ENCODE results near the gene IL1A. TPM values are rescaled to one million over a fixed set of nuclear protein-coding genes. Genes with fewer than 3 reads are reported as not detected.

Gene IL1A
- total RNA-seq, 2 experiments from 2014 or later = not detected

DNA sequence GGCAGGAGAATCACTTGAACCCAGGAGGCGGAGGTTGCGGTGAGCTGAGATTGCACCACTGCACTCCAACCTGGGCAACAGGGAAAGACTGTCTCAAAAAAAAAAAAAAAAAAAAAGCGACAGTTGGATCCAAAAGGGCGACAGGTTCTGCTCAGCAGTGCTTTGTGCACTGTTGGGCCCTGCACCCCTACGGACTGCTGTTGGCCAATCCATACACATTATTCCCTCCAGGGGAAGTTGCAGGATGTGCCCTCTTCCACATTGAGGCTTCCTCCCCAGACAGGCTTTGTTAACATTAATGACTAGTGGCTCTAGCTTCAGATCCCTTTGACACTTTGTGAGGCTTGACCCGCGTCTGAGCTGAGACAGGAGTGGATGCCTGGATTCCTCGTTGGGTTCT is 54.1 kb downstream of the IL1A start:
- POLR2A ChIA-PET = no interaction called here
- ATAC-seq = no peak
- Mint-ChIP-seq H3K36me3 (ENCODE audit: low read depth) (no peaks in the 10 kb centered on the region), H3K27me3 (ENCODE audit: low read depth) (peaks cover 13% of the 10 kb centered on the region), H3K4me1 (ENCODE audit: low read depth) (peaks cover 12% of the 10 kb centered on the region), H3K27ac (no peak overlapping the region), H3K9me3 (ENCODE audit: insufficient read depth) (no peaks in the 10 kb centered on the region), H3K4me3 (no peak overlapping the region)
- no peak for DNase-seq
- CTCF ChIA-PET = interaction anchor here (1.1 to 10.0 kb wide), 3 partner anchors 9 to 101 kb away, joined by 3 to 335 read pairs (median 3); no protein-coding TSS in a partner anchor

DNA sequence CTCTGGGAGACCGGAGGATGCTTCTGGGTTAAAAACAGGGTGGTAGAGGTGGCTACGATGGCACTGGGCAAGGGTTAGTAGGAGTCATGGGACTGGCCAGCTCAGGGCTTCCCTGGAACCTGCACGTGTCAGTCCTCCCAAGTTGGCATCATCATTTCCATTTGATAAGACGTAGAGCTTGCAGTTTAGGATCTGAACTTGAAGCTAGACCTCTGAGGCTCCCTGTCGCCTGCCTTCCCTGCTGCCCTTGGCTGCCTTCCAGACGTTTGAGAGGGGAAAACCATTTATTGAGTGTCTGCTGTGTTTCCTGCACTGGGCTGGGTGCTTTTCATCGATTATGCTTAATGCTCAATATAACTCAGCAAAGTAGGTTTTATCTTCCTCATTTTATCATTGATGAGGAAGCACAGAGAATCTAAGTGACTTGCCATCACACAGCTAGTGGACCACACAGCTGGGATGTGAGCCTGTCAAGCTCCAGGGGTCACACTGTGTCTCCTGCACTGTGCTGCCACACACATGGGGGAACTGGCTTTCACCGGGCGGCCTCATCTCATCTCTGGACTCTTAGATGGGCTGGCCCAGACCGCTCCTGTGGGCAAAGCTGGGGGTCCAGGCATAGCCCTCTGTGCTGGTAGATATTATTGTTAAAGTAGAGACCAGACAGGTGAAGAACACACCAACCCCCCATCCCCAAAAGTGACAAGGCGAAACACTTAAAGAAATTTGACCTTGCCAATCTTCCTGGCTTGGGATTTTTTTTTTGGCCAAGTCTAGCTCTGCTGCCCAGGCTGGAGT is 55.7 kb downstream of the IL1A start:
- CTCF ChIA-PET = interaction anchor here (0.8 to 10.0 kb wide), 15 partner anchors 9 to 248 kb away, joined by 3 to 335 read pairs (median 18); partner anchors contain the start of genes CHCHD5 and SLC20A1
- H3K4me1 Mint-ChIP-seq (ENCODE audit: low read depth) = peaks cover 12% of the 10 kb centered on the region
- no peak overlapping the region for H3K27ac Mint-ChIP-seq
- no peaks in the 10 kb centered on the region for H3K9me3 Mint-ChIP-seq (ENCODE audit: insufficient read depth)
- ATAC-seq (no peak), DNase-seq (peak; percentile 19)
- peaks cover 13% of the 10 kb centered on the region for H3K27me3 Mint-ChIP-seq (ENCODE audit: low read depth)
- no peaks in the 10 kb centered on the region for H3K36me3 Mint-ChIP-seq (ENCODE audit: low read depth)
- POLR2A ChIA-PET = no interaction called here
- no peak overlapping the region for H3K4me3 Mint-ChIP-seq

DNA sequence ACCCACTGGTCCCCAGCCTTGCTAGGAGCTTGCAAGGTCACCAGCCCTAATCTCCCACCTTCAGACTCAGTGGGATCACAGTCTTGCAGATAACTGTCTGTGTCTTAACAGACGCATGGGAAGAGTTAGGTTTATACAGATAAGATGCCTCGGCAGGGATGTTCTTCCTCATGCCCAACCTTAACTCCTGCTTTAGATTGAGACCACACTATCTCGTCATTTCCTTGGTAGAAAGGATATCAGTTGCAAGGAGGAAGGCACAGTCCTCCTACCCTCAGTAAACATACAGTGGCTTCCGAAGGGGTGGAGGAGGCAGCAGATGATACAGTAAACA is 56.3 kb downstream of the IL1A start:
- peaks cover 12% of the 10 kb centered on the region for H3K4me1 Mint-ChIP-seq (ENCODE audit: low read depth)
- H3K27ac Mint-ChIP-seq = no peak overlapping the region
- H3K36me3 Mint-ChIP-seq (ENCODE audit: low read depth) = no peaks in the 10 kb centered on the region
- no peaks in the 10 kb centered on the region for H3K9me3 Mint-ChIP-seq (ENCODE audit: insufficient read depth)
- DNase-seq (no peak), ATAC-seq (no peak)
- H3K4me3 Mint-ChIP-seq = no peak overlapping the region
- CTCF ChIA-PET = interaction anchor here (0.8 to 10.0 kb wide), 18 partner anchors 10 to 214 kb away, joined by 3 to 335 read pairs (median 18); partner anchors contain the start of genes CHCHD5 and SLC20A1
- peaks cover 13% of the 10 kb centered on the region for H3K27me3 Mint-ChIP-seq (ENCODE audit: low read depth)
- POLR2A ChIA-PET = no interaction called here

DNA sequence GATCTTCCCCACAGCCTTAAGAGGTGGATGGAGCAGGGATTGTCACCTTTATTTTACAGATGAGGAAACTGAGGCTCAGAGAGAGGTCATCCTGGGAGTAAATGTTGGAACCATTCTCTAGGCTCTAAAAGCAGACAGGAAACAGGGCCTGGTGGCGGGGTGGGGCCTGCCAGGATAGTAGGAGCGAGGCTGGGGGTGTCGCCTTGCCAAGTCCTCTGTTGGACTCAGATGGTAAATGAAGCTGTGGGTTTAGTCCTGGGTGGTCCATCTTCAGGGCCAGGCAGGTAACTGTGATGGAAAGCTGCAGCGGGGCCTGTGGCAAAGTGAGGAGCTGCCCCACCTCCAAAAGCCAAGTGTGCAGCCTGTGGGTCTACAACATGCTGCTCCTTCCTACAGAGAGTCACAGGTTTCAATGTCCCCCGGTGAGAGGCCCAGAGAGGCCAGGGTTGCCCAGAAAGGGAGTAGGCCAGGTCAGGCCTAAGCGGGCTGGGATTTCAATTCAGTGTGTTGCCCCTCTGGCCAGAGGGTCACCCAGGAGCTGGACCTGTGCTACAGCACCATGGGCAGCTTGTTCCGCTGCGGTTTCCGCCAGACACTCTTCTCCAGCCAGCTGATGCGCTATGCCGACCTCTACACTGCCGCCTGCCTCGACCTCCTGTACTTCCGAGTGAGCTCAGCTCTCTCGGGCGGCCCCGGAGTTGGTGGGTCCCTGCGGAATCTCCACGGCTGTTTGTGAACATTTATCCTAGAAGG is 56.8 kb downstream of the IL1A start:
- peaks cover 13% of the 10 kb centered on the region for H3K27me3 Mint-ChIP-seq (ENCODE audit: low read depth)
- DNase-seq (peak; percentile 18), ATAC-seq (no peak)
- H3K36me3 Mint-ChIP-seq (ENCODE audit: low read depth) = no peaks in the 10 kb centered on the region
- H3K4me3 Mint-ChIP-seq = no peak overlapping the region
- H3K4me1 Mint-ChIP-seq (ENCODE audit: low read depth) = peaks cover 12% of the 10 kb centered on the region
- H3K27ac Mint-ChIP-seq = no peak overlapping the region
- ChIA-PET POLR2A (interaction anchor here (0.8 kb wide), 1 partner anchor 142 kb away, joined by 3 read pairs; no protein-coding TSS in a partner anchor), CTCF (interaction anchor here (0.7 to 10.0 kb wide), 31 partner anchors 10 to 231 kb away, joined by 3 to 335 read pairs (median 8); partner anchors contain the start of genes CHCHD5 and SLC20A1)
- H3K9me3 Mint-ChIP-seq (ENCODE audit: insufficient read depth) = no peaks in the 10 kb centered on the region

DNA sequence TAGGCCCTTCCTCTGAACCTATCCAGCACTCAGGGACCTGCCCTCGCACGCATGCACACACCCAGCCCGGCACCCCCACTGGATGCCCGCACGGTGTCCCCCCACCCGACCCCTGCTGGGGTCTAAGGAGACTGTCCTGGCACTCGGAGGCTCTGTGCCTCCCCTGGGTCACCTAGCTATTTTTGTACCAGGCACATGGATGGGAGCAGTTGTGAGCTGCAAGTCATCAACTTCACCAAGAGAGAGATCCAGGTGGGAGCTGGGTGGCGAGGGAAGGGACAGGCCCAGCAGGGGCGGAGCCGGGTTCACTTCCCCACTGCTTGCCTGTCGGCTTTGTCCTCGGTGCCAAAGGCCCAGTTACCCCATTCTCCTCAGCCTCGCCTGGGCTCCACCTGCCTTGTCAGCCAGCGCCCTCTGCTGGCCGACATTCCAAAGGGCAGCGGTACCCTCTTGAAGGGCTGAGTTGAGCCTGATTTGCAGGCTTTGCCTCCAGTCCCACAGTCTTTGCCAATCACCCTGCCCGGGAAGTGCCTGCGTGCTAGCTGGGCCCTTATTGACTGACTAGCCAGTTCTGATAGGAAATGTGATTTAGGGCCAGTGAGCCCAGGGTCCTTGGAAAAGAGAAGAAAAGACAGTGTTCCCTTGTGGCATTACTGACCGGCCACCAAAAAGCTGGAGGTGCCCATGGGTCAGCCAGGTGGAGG is 57.7 kb downstream of the IL1A start:
- ChIA-PET CTCF (interaction anchor here (0.7 to 10.0 kb wide), 40 partner anchors 11 to 232 kb away, joined by 3 to 335 read pairs (median 6); partner anchors contain the start of genes CHCHD5 and SLC20A1), POLR2A (interaction anchor here (0.8 to 1.3 kb wide), 2 partner anchors 102 to 141 kb away, joined by 3 to 5 read pairs; no protein-coding TSS in a partner anchor)
- peaks cover 12% of the 10 kb centered on the region for H3K27me3 Mint-ChIP-seq (ENCODE audit: low read depth)
- peaks cover 12% of the 10 kb centered on the region for H3K4me1 Mint-ChIP-seq (ENCODE audit: low read depth)
- H3K27ac Mint-ChIP-seq = peak overlapping the region; percentile 54
- no peaks in the 10 kb centered on the region for H3K36me3 Mint-ChIP-seq (ENCODE audit: low read depth)
- DNase-seq (peak; percentile 92), ATAC-seq (peak; percentile 98)
- no peaks in the 10 kb centered on the region for H3K9me3 Mint-ChIP-seq (ENCODE audit: insufficient read depth)
- no peak overlapping the region for H3K4me3 Mint-ChIP-seq

DNA sequence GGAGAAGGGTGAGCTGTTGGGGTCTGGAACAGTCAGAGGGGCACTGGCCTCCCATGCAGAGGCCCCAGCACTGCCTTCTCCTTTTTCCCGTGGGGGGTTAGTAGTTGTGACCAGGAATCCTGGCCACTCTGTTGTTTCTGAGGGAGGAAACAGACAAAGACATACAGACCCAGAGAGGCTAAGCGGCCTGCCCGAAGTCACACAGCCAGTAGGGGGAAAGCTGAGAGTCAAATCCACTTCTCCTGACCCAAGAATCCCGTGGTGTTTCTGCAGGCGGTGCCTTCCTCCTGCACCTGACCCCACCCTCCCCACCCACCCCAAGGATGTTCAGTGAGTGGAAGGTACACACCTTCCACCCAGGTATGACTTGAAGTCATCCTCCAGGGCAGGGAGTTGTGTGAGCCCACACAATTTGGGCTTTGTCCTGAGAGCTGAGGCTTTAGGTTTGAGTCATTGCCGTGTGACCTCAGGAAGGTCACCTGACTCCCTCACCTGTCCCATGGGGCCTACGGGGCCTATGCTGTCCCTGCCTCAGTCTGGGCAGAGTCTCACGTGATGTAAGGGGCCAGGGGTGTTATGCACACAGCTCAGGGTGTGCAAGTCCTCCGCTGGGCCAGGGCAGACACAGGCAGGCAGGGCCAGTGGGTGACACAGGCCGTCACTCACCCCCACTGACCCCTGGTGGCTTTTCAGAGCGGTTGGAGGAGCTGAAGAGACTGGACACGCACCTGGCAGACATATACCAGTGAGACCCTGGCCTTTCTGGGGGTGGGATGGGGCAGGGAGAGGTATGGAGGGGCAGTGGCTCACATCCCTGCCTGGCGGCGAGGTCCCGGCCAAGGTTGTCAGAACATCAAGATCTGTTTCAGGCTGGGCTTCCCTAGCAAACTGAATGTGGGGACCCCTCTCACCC is 58.5 kb downstream of the IL1A start:
- Mint-ChIP-seq H3K27ac (no peak overlapping the region), H3K27me3 (ENCODE audit: low read depth) (peaks cover 10% of the 10 kb centered on the region), H3K4me1 (ENCODE audit: low read depth) (peaks cover 12% of the 10 kb centered on the region), H3K36me3 (ENCODE audit: low read depth) (no peaks in the 10 kb centered on the region), H3K4me3 (no peak overlapping the region), H3K9me3 (ENCODE audit: insufficient read depth) (no peaks in the 10 kb centered on the region)
- CTCF ChIA-PET = interaction anchor here (0.6 to 10.0 kb wide), 37 partner anchors 10 to 233 kb away, joined by 3 to 335 read pairs (median 7); partner anchors contain the start of genes CHCHD5 and SLC20A1
- DNase-seq (no peak), ATAC-seq (no peak)
- POLR2A ChIA-PET = interaction anchor here (1.3 to 2.2 kb wide), 3 partner anchors 99 to 122 kb away, joined by 4 to 6 read pairs (median 5); no protein-coding TSS in a partner anchor

DNA sequence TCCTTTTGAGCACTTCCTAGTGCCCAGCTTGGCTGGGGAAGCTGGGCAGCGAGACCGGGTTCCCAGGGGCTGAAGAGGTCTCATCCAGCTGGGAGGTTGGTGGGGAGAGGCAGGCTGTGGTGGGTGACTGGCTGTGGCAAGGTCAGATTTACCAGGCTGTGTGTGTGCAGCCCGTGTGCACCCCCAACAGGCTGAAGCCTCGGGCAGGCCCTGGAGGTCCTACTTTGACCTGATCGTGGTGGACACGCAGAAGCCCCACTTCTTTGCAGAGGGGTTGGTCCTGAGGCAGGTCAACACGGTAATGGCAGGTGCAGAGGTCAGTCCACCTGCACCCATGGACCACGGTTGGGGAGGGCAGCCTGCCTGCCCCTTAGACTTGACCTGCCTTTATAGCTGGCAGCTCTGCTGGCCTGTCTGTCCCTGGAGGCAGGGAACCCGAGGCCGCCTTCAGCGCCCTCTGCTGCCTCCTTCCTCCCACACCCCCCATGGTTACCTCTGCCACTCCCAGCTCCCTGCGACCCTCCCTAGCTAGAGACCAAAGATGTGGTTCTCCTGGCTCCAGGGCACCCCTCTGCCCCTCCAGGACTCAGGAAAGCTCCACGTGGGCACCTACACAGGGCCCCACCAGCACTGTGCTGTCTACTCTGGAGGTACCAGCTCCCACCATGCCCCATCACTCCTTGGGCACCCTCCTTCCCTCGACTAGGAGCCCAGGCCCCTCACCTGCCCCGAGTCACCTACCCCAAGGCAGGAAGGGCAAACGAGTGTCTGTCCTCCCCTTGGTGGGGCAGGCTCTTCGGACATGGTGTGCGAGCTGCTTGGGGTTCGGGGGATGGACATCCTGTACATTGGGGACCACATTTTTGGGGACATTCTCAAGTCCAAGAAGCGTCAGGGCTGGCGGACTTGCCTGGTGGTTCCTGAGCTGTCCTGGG is 59.4 kb downstream of the IL1A start:
- H3K27ac Mint-ChIP-seq = no peak overlapping the region
- no peaks in the 10 kb centered on the region for H3K36me3 Mint-ChIP-seq (ENCODE audit: low read depth)
- CTCF ChIA-PET = interaction anchor here (0.9 to 10.0 kb wide), 19 partner anchors 9 to 141 kb away, joined by 3 to 335 read pairs (median 8); partner anchors contain the start of gene SLC20A1
- H3K4me3 Mint-ChIP-seq = no peak overlapping the region
- POLR2A ChIA-PET = interaction anchor here (0.6 to 2.2 kb wide), 4 partner anchors 17 to 121 kb away, joined by 3 to 6 read pairs (median 4); no protein-coding TSS in a partner anchor
- H3K9me3 Mint-ChIP-seq (ENCODE audit: insufficient read depth) = no peaks in the 10 kb centered on the region
- no peak for DNase-seq
- H3K27me3 Mint-ChIP-seq (ENCODE audit: low read depth) = peaks cover 10% of the 10 kb centered on the region
- peaks cover 12% of the 10 kb centered on the region for H3K4me1 Mint-ChIP-seq (ENCODE audit: low read depth)
- ATAC-seq = no peak

DNA sequence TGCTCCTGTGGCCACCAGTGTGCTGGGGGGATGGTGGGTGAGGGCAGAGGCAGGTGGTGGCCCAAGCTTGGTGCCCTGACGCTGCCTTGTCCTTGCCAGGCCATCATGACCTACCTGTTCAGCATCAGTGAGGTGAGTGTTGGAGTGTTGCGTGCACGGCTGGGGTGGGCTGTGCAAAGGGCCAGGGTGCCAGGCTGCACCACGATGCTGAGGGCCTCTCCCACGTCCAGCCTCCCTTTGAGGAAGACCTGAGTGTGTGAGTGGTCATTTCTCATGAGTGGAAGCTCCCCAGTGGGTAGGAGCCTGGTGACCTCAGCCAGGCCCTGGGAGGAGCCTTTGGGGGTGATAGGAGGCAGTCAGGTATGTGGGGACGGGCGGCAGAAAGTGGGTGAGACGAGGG is 60.3 kb downstream of the IL1A start:
- H3K4me3 Mint-ChIP-seq = no peak overlapping the region
- ATAC-seq (no peak), DNase-seq (no peak)
- H3K36me3 Mint-ChIP-seq (ENCODE audit: low read depth) = no peaks in the 10 kb centered on the region
- ChIA-PET CTCF (interaction anchor here (1.0 to 10.0 kb wide), 8 partner anchors 32 to 123 kb away, joined by 3 to 335 read pairs (median 16); partner anchors contain the start of gene SLC20A1), POLR2A (interaction anchor here (2.2 kb wide), 1 partner anchor 97 kb away, joined by 6 read pairs; no protein-coding TSS in a partner anchor)
- no peaks in the 10 kb centered on the region for H3K9me3 Mint-ChIP-seq (ENCODE audit: insufficient read depth)
- H3K27me3 Mint-ChIP-seq (ENCODE audit: low read depth) = peaks cover 10% of the 10 kb centered on the region
- H3K4me1 Mint-ChIP-seq (ENCODE audit: low read depth) = peaks cover 12% of the 10 kb centered on the region
- H3K27ac Mint-ChIP-seq = no peak overlapping the region

Measured in activated CD8-positive, alpha-beta T cell treated with anti-CD3 and anti-CD28 coated beads, Interleukin-2, amount 10 ng/mL, durations not matched to agents 7 days and 5 days (primary cell).